ENCODE results near the gene HBM.
"Not testable (repeated sequence)": the region's sequence is repeated elsewhere in the genome, so short reads cannot be mapped to it uniquely, and the experiment has no call there.

The HBM gene, protein sequence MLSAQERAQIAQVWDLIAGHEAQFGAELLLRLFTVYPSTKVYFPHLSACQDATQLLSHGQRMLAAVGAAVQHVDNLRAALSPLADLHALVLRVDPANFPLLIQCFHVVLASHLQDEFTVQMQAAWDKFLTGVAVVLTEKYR

GRCh38 chr16:165539-166374 is at the start of gene HBM:
TSS of gene HBM (plus strand) at chr16:165978. CDS start at chr16:165998, 20 bp downstream.
- FAIRE-seq, result no peak

GRCh38 chr16:116015-116414 is 49.8 kb upstream of the HBM start:
- no peak for FAIRE-seq

DNA sequence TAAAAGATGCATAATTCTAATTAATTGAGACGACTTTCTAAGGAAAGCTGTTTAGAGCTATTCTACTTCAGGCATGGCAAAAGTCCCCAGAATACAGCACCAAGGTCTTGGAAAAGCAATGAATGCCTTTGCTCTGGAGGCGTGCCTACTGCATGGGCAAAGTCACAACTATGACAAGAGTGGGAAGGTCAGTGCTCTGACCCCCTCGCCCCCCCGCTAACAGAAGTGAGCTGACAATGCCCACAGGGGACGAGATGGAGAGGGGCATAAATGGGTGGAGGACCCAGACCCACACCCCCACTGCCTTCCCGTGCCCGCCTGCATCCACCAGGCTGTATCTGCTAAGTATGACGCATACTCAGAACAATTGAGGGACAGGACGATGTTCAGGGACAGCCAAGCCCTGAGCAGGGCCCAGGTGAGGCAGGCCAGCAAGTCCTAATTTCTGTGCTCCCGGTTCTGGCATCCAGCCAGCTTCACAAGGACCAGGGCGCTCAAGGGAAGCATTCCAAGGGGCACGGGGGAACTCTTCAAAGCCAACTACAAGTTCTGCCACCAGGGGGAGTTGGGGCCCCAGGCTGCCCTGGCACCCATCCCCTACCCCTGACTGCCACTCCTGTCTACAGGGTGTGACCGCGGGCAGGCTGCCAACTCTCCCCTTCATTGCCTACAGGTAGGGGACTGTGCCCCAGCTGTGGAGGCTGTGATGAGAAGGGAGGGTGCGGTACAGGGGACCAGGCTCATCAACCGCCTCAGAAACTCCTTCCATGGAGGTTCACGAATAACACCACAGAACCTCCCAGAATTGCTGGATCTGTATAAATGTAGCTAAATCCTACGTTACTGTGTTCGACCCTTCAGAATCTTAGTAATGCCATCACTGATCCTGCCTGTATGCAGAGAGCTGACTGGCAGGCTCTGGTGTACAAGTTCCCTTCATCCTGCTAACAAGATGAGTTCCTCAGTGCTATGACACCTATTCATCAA is 48.1 kb upstream of the HBM start:
- FAIRE-seq, result no peak

DNA sequence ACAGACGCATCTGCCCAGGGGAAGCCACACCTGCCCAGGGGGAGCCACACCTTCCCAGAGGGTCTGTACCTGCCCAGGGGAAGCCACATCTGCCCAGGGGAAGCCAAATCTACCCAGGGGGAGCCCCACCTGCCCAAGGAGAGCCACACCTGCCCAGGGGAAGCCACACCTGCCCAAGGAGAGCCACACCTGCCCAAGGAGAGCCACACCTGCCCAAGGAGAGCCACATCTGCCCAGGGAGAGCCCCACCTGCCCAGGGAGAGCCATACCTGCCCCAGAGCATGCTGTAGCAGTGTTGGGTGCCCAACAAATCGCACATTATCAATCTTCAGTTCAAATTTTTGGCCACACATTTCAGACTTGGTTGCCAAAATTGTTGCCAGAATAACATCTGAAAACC is 46.9 kb upstream of the HBM start:
- FAIRE-seq, result no peak

DNA sequence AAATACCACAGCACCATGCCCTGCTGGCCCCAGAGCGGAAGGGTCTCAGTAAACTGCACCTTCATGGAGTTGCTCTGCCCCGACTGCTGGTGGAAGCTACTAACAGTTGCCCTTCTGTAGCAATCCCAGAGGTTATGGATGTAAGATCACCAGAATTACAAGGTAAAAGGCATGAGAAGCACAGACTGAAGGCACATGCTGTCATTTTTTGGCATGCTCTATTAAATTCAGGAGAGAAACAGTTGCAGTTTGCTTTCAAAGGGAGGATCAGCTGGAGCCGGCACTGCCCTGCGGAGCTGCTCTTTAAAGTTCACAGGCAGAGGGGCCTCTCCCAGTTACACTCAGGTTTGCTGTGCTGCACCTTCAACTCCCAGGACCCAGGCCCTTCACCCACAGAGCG is 46.5 kb upstream of the HBM start:
- no peak for FAIRE-seq

GRCh38 chr16:119835-120491 is 45.8 kb upstream of the HBM start:
- no peak for FAIRE-seq

DNA sequence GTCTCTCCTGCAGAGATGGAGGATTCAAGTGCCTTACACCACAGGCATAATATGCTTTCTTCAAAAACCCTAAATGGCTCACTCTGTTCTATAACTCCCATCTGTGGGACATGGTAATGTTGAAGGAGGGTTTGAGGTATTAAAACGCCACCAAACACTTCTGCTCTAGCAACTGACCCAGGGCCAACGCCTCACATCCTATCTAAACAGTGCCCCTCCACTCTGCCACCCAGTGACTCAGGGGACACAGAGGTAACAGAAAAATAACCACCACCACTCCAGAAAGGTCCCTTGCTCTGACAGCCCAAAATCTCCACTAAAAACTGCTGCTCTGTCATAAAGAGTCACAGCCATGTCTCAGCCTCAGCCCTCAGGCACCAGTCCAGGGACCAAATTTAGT is 45.0 kb upstream of the HBM start:
- no peak for FAIRE-seq

DNA sequence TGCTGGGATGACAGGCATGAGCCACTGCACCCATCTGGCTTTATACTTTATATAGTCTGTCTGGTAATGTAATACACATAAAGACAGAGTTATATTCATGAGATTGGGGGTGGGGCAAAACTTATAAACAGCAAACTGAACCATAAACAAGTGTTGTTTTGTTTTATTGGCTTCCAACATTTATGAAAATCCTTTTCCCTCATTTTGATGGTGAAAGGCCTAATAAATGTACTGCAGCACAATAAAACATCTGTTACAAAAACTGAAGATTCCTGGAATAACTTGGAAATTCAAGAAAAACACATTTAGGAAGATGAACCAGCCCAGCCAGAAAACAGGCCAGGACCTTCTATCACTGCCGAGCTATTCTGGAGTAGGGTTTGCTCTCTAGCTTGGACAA is 43.4 kb upstream of the HBM start:
- FAIRE-seq, result no peak

GRCh38 chr16:123558-124350 is 42.0 kb upstream of the HBM start:
- not testable (repeated sequence) for FAIRE-seq

DNA sequence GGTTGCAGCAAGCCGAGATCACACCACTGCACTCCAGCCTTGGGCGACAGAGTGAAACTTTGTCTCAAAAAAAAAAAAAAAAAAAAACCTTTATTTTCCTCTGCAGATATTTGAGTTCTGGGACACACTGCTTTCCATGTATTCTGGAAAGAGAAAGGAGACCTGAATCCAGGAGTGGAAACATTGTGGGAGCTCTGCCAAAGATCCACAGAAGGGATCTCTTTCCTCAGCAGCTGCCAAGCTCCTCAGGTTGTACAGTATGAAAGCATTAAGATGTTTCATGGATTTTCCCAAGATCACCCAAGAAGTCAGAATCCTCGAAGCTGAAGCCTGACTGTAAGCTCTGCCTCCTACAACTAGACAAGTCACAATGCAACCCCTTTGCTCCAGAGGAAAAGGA is 40.8 kb upstream of the HBM start:
- FAIRE-seq, result no peak

GRCh38 chr16:129075-129474 is 36.7 kb upstream of the HBM start:
- no peak for FAIRE-seq

DNA sequence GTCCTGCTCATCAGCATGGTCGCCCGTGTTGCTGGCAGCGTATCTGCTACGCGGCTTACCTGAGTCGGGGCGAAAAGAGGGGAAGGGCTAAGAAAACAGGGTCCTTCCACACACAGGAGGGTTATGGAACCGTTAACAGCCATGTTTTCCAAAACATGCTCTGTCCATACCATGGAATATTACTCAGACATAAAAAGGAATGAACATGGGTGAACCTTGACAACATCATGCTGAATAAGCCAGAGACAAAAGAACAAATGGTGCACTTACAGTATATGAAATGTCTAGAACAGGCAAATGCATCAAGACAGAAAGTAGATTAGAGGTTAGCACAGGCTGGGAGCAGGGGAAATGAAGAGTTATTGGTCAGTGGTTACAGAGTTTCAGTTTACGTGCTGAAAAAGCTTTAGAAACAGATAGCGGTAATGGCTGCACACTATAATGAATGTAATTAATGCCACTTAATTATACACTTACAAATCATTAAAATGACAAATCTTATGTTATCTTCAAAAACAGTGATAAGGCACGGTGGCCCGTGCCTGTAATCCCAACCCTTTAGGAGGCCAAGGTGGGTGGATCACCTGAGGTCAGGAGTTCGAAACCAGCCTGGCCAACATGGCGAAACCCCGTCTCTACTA is 35.1 kb upstream of the HBM start:
- no peak for FAIRE-seq

GRCh38 chr16:132120-132519 is 33.7 kb upstream of the HBM start:
- no peak for FAIRE-seq

DNA sequence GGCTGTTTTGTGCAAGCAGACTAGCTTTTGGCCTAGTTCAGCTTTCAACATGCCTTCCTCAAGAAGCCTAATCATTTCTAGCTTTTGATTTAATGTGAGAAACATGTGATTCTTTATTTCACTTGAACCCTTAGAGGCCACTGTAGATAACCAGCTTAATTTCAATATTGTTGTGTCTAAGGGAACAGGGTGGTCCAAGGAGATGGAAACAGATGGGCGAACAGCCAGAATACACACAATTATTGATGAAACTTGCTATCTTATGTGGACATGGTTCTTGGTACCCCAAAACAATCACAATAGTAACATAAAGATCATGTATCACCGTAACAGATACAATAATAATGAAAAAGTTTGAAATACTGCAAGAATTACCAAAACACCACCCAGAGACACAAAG is 32.1 kb upstream of the HBM start:
- no peak for FAIRE-seq

GRCh38 chr16:138049-138417 is 27.7 kb upstream of the HBM start:
- no peak for FAIRE-seq

GRCh38 chr16:140175-140857 is 25.5 kb upstream of the HBM start:
- FAIRE-seq, result no peak

GRCh38 chr16:142405-142967 is 23.3 kb upstream of the HBM start:
- no peak for FAIRE-seq

- no peak for FAIRE-seq
These were observed 22.7 kb upstream of the HBM start for GRCh38 chr16:143047-143446.

- FAIRE-seq, result no peak
These were observed 22.3 kb upstream of the HBM start for GRCh38 chr16:143456-143855.

DNA sequence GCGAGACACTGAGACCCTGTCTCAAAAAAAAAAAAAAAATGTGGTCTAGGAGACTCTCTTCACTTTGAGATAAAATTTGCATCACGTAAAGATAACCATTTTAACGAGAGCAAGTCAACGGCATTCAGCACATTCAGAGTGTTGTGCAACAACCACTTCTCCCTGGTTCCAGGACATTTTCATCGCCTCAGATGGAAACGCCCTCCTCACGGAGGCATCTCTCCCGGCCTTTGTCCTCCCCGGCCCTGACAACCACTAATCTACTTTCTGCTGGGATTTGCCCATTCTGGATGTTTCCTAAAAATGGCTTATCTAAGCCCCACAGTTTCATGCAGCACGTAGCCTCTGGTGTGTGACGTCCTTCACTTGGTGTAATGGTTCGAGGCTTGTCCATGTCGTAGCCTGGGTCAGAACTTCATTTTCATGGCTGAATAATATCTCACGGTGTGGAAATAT is 21.0 kb upstream of the HBM start:
- no peak for FAIRE-seq

GRCh38 chr16:146646-147045 is 19.1 kb upstream of the HBM start:
- FAIRE-seq, result no peak

Measured in G401.6 (cell line).